ENCODE measurements around the gene TBXAS1.

DNA sequence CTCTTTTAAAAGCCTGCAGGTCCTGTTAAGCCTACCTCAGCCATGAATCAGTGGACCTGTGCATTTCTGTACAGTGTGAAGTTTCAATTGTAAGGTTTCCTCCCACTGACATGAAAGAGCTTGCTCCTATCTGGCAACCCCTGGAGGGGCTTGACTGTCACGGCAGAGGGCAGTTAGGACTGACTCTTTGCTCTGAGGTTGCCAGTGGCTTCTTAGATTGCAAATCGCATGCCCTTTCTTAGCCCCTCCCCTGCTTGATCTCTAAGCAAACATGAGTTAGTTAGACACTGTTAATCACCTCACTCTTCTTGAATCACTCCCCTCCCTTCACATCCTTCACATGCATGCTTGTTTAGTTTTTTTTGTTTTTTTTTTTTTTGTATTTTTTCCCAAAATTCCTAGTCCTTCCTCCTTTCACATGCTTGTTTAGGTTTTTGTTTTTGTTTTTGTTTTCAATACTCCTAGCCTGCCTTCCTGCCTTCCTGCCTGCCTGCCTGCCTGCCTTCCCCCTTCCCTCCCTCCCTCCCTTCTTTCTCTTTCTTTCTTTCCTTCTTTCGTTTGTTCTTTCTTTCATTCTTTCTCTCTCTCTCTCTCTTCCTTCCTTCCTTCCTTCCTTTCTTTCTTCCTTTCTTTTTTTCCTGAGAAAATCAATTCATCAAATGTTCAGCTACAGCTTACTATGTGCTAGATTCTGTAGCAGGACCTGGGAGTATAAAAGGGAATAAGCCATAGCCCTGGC lies 45.2 kb upstream of the TBXAS1 start:
- TF ChIP-seq EZH2 (IDR thresholded peaks at IDR 0.05) (no peak), POLR2AphosphoS5 (IDR thresholded peaks at IDR 0.05; ENCODE audit: borderline replicate concordance, low read depth, low read length) (no peak)

Measured in SK-N-MC (cell line).